Subcutaneous abdominal adipose tissue (tissue), 5 donors: ENCODE measurements around the gene NHLH2.

Experiments used
- H3K27ac ChIP-seq: one replicate; pipeline ENCODE4 v1.7.0; 2013; ENCODE audit warnings: low read depth, mild to moderate bottlenecking, inconsistent platforms, low read length, moderate library complexity
- H3K27me3 ChIP-seq, 5 donors: one replicate each; pipeline ENCODE4 v1.7.0; 2013; ENCODE audit warnings: low read length in 5 of 5, inconsistent platforms in 1 of 5; ENCODE audit not compliant: control insufficient read depth in 5 of 5, insufficient read depth in 4 of 5
- H3K36me3 ChIP-seq, 5 donors: one replicate each; pipeline ENCODE4 v1.7.0; 2013; ENCODE audit warnings: low read length in 5 of 5; ENCODE audit not compliant: control insufficient read depth in 5 of 5, insufficient read depth in 5 of 5
- H3K4me1 ChIP-seq, 5 donors: one replicate each; pipeline ENCODE4 v1.7.0; 2013; ENCODE audit warnings: low read length in 5 of 5, mild to moderate bottlenecking in 3 of 5, moderate library complexity in 1 of 5; ENCODE audit not compliant: control insufficient read depth in 5 of 5, insufficient read depth in 5 of 5
- H3K4me3 ChIP-seq, 5 donors: one replicate each; pipeline ENCODE4 v1.7.0; 2013; ENCODE audit warnings: low read length in 5 of 5, low read depth in 1 of 5
- H3K9ac ChIP-seq, 5 donors: one replicate each; pipeline ENCODE4 v1.7.0; 2013; ENCODE audit warnings: low read length in 5 of 5, mild to moderate bottlenecking in 4 of 5, moderate library complexity in 3 of 5
- H3K9me3 ChIP-seq, 5 donors: one replicate each; pipeline ENCODE4 v1.7.0; 2013; ENCODE audit warnings: low read length in 5 of 5; ENCODE audit not compliant: control insufficient read depth in 5 of 5
- donor health status: healthy.
- donor health status: healthy.
- donor health status: healthy.
- donor health status: healthy.
- donor health status: healthy.

Gene NHLH2

GRCh38 chr1:115809847-115810246 lies 31.1 kb downstream of the NHLH2 start:
- H3K4me3 ChIP-seq, result no peak overlapping the region
- no peak overlapping the region for H3K9ac ChIP-seq
- H3K4me1 ChIP-seq, result no peaks in the 10 kb centered on the region
- no peaks in the 10 kb centered on the region for H3K9me3 ChIP-seq
- no peaks in the 10 kb centered on the region for H3K36me3 ChIP-seq
- no peak overlapping the region for H3K27ac ChIP-seq
- H3K27me3 ChIP-seq, result no peaks in the 10 kb centered on the region

GRCh38 chr1:115809076-115809475 lies 31.9 kb downstream of the NHLH2 start:
- no peaks in the 10 kb centered on the region for H3K27me3 ChIP-seq
- H3K36me3 ChIP-seq, result no peaks in the 10 kb centered on the region
- no peaks in the 10 kb centered on the region for H3K9me3 ChIP-seq
- no peaks in the 10 kb centered on the region for H3K4me1 ChIP-seq
- H3K4me3 ChIP-seq, result no peak overlapping the region
- no peak overlapping the region for H3K9ac ChIP-seq
- no peak overlapping the region for H3K27ac ChIP-seq

GRCh38 chr1:115807723-115808122 lies 33.2 kb downstream of the NHLH2 start:
- no peaks in the 10 kb centered on the region for H3K36me3 ChIP-seq
- H3K4me1 ChIP-seq, result no peaks in the 10 kb centered on the region
- H3K27ac ChIP-seq, result no peak overlapping the region
- no peak overlapping the region for H3K9ac ChIP-seq
- no peak overlapping the region for H3K4me3 ChIP-seq
- H3K27me3 ChIP-seq, result no peaks in the 10 kb centered on the region
- no peaks in the 10 kb centered on the region for H3K9me3 ChIP-seq

GRCh38 chr1:115805597-115805996 lies 35.3 kb downstream of the NHLH2 start:
- H3K27me3 ChIP-seq, result no peaks in the 10 kb centered on the region
- no peak overlapping the region for H3K27ac ChIP-seq
- H3K36me3 ChIP-seq, result no peaks in the 10 kb centered on the region
- no peaks in the 10 kb centered on the region for H3K9me3 ChIP-seq
- no peak overlapping the region for H3K9ac ChIP-seq
- H3K4me3 ChIP-seq, result no peak overlapping the region
- no peaks in the 10 kb centered on the region for H3K4me1 ChIP-seq

- H3K4me1 ChIP-seq, result no peaks in the 10 kb centered on the region
- H3K36me3 ChIP-seq, result no peaks in the 10 kb centered on the region
- no peaks in the 10 kb centered on the region for H3K27me3 ChIP-seq
- H3K27ac ChIP-seq, result no peak overlapping the region
- H3K9me3 ChIP-seq, result no peaks in the 10 kb centered on the region
- H3K9ac ChIP-seq, result no peak overlapping the region
- H3K4me3 ChIP-seq, result no peak overlapping the region
Observed at GRCh38 chr1:115802416-115802815, 38.5 kb downstream of the NHLH2 start.

- H3K9ac ChIP-seq, result no peak overlapping the region
- H3K36me3 ChIP-seq, result no peaks in the 10 kb centered on the region
- H3K9me3 ChIP-seq, result no peaks in the 10 kb centered on the region
- H3K4me3 ChIP-seq, result no peak overlapping the region
- peaks cover 0 to 9% (median 4%) of the 10 kb centered on the region in 5 donors for H3K27me3 ChIP-seq
- H3K4me1 ChIP-seq, result no peaks in the 10 kb centered on the region
- no peak overlapping the region for H3K27ac ChIP-seq
Observed at GRCh38 chr1:115797486-115797885, 43.4 kb downstream of the NHLH2 start.

GRCh38 chr1:115796897-115797296 lies 44.0 kb downstream of the NHLH2 start:
- Histone ChIP-seq H3K27me3 (peaks cover 0 to 9% (median 4%) of the 10 kb centered on the region in 5 donors), H3K27ac (no peak overlapping the region), H3K9ac (no peak overlapping the region), H3K36me3 (no peaks in the 10 kb centered on the region), H3K4me3 (no peak overlapping the region), H3K9me3 (no peaks in the 10 kb centered on the region), H3K4me1 (no peaks in the 10 kb centered on the region)

- H3K9me3 ChIP-seq, result no peaks in the 10 kb centered on the region
- H3K27ac ChIP-seq, result no peak overlapping the region
- H3K9ac ChIP-seq, result no peak overlapping the region
- H3K27me3 ChIP-seq, result peaks cover 0 to 11% (median 4%) of the 10 kb centered on the region in 5 donors
- H3K36me3 ChIP-seq, result no peaks in the 10 kb centered on the region
- no peaks in the 10 kb centered on the region for H3K4me1 ChIP-seq
- H3K4me3 ChIP-seq, result no peak overlapping the region
Observed at GRCh38 chr1:115796036-115796435, 44.9 kb downstream of the NHLH2 start.

GRCh38 chr1:115794976-115795639 lies 45.8 kb downstream of the NHLH2 start:
- no peak overlapping the region for H3K9ac ChIP-seq
- H3K4me1 ChIP-seq, result no peaks in the 10 kb centered on the region
- H3K36me3 ChIP-seq, result no peaks in the 10 kb centered on the region
- H3K9me3 ChIP-seq, result no peaks in the 10 kb centered on the region
- peaks cover 0 to 11% (median 4%) of the 10 kb centered on the region in 5 donors for H3K27me3 ChIP-seq
- no peak overlapping the region for H3K4me3 ChIP-seq
- H3K27ac ChIP-seq, result no peak overlapping the region

- peaks cover 0 to 11% (median 4%) of the 10 kb centered on the region in 5 donors for H3K27me3 ChIP-seq
- no peaks in the 10 kb centered on the region for H3K36me3 ChIP-seq
- no peak overlapping the region for H3K27ac ChIP-seq
Observed at GRCh38 chr1:115793162-115793561, 47.8 kb downstream of the NHLH2 start.

More at GRCh38 chr1:115793162-115793561, 47.8 kb downstream of the NHLH2 start:
- H3K4me3 ChIP-seq, result no peak overlapping the region
- no peak overlapping the region for H3K9ac ChIP-seq
- H3K4me1 ChIP-seq, result no peaks in the 10 kb centered on the region
- H3K9me3 ChIP-seq, result no peaks in the 10 kb centered on the region
